H9 (cell line): ENCODE data around the gene LIN9. TPM values are rescaled to one million over a fixed set of nuclear protein-coding genes. Genes with fewer than 3 reads are reported as not detected.
A peak's percentile ranks its signal among the peaks of the same experiment; 100 is the strongest.

Experiments used
- DNase-seq: peaks from one replicate; pipeline ENCODE4 v3.0.0-alpha.2; 2017
- H2AFZ ChIP-seq: one replicate; pipeline ENCODE4 v1.6.1; 2013; ENCODE audit warnings: mild to moderate bottlenecking, low read length, control low read depth, moderate library complexity
- H2AK5ac ChIP-seq: 2 replicates; pipeline ENCODE4 v1.6.1; 2013; ENCODE audit warnings: low read length, control low read depth, mixed read lengths; ENCODE audit not compliant: insufficient read length
- H2BK120ac ChIP-seq: one replicate; pipeline ENCODE4 v1.6.1; 2013; ENCODE audit warnings: low read depth, mild to moderate bottlenecking, low read length, control low read depth, inconsistent platforms; ENCODE audit not compliant: poor library complexity, severe bottlenecking
- H2BK12ac ChIP-seq: 2 replicates; pipeline ENCODE4 v1.6.1; 2013; ENCODE audit warnings: low read length, control low read depth, mixed read lengths, low read depth; ENCODE audit not compliant: insufficient read length
- H2BK15ac ChIP-seq: 2 replicates; pipeline ENCODE4 v1.6.1; 2013; ENCODE audit warnings: low read depth, low read length, control low read depth
- H2BK20ac ChIP-seq: one replicate; pipeline ENCODE4 v1.6.1; 2013; ENCODE audit warnings: low read depth, mild to moderate bottlenecking, low read length, control low read depth, inconsistent platforms; ENCODE audit not compliant: poor library complexity, severe bottlenecking
- H2BK5ac ChIP-seq: 2 replicates; pipeline ENCODE4 v1.6.1; 2013; ENCODE audit warnings: low read length, control low read depth, mixed read lengths; ENCODE audit not compliant: insufficient read length
- H3K14ac ChIP-seq: 2 replicates; pipeline ENCODE4 v1.6.1; 2013; ENCODE audit warnings: low read length, control low read depth; ENCODE audit not compliant: insufficient read depth
- H3K18ac ChIP-seq: 2 replicates; pipeline ENCODE4 v1.6.1; 2013; ENCODE audit warnings: low read depth, mild to moderate bottlenecking, mixed read lengths, low read length, control low read depth; ENCODE audit not compliant: insufficient read length
- H3K23ac ChIP-seq: 2 replicates; pipeline ENCODE4 v1.6.1; 2013; ENCODE audit warnings: low read length, control low read depth, mixed read lengths, low read depth; ENCODE audit not compliant: insufficient read length
- H3K23me2 ChIP-seq: 2 replicates; pipeline ENCODE4 v1.6.1; 2013; ENCODE audit warnings: low read depth, mild to moderate bottlenecking, mixed read lengths, low read length, control low read depth; ENCODE audit not compliant: insufficient read length, poor library complexity, severe bottlenecking
- H3K27ac ChIP-seq: 2 replicates; pipeline ENCODE4 v1.5.1; 2013; ENCODE audit warnings: low read length, control low read depth, mixed read lengths, low read depth; ENCODE audit not compliant: insufficient read length
- H3K27me3 ChIP-seq: 2 replicates; pipeline ENCODE4 v1.6.1; 2013; ENCODE audit warnings: low read length, control low read depth, inconsistent platforms; ENCODE audit not compliant: insufficient read depth
- H3K4ac ChIP-seq: 2 replicates; pipeline ENCODE4 v1.6.1; 2013; ENCODE audit warnings: low read depth, mild to moderate bottlenecking, control low read depth, inconsistent platforms, low read length, moderate library complexity
- H3K4me1 ChIP-seq: 2 replicates; pipeline ENCODE4 v1.6.1; 2013; ENCODE audit warnings: low read length, control low read depth, inconsistent platforms; ENCODE audit not compliant: insufficient read depth
- H3K4me2 ChIP-seq: 2 replicates; pipeline ENCODE4 v1.6.1; 2013; ENCODE audit warnings: low read length, control low read depth, mixed read lengths; ENCODE audit not compliant: insufficient read length, insufficient read depth
- H3K56ac ChIP-seq: 2 replicates; pipeline ENCODE4 v1.6.1; 2013; ENCODE audit warnings: low read depth, mild to moderate bottlenecking, mixed read lengths, low read length, control low read depth; ENCODE audit not compliant: insufficient read length
- H3K79me1 ChIP-seq: 2 replicates; pipeline ENCODE4 v1.6.1; 2013; ENCODE audit warnings: low read depth, mild to moderate bottlenecking, moderate library complexity, low read length, control low read depth, inconsistent platforms; ENCODE audit not compliant: insufficient read depth, poor library complexity, severe bottlenecking
- H3K79me2 ChIP-seq: 2 replicates; pipeline ENCODE4 v1.6.1; 2013; ENCODE audit warnings: low read length, control low read depth, inconsistent platforms; ENCODE audit not compliant: insufficient read depth
- H3K9ac ChIP-seq: 2 replicates; pipeline ENCODE4 v1.6.1; 2013; ENCODE audit warnings: low read length, control low read depth, mixed read lengths; ENCODE audit not compliant: insufficient read length; ENCODE audit errors: extremely low read depth
- H3K9me3 ChIP-seq: one replicate; pipeline ENCODE4 v1.6.1; 2013; ENCODE audit warnings: low read depth, low read length, inconsistent platforms; ENCODE audit not compliant: control insufficient read depth
- H3T11ph ChIP-seq: one replicate; pipeline ENCODE4 v1.6.1; 2013; ENCODE audit warnings: mild to moderate bottlenecking, low read length, control low read depth, inconsistent platforms
- H4K20me1 ChIP-seq: one replicate; pipeline ENCODE4 v1.6.1; 2013; ENCODE audit not compliant: control insufficient read depth, insufficient read length, insufficient read depth
- H4K5ac ChIP-seq: 2 replicates; pipeline ENCODE4 v1.6.1; 2013; ENCODE audit warnings: low read depth, mild to moderate bottlenecking, mixed read lengths, low read length, control low read depth; ENCODE audit not compliant: insufficient read length
- H4K8ac ChIP-seq: replicated peaks from 2 replicates; pipeline ENCODE4 v1.6.1; 2013; ENCODE audit warnings: low read length, control low read depth, mixed read lengths, low read depth; ENCODE audit not compliant: insufficient read length
- H4K91ac ChIP-seq: 2 replicates; pipeline ENCODE4 v1.6.1; 2013; ENCODE audit warnings: low read depth, mild to moderate bottlenecking, moderate library complexity, mixed read lengths, low read length, control low read depth; ENCODE audit not compliant: insufficient read length
- H3K27ac Mint-ChIP-seq, 3 experiments: 2 replicates in 2 of 3; 3 replicates in 1 of 3; pipeline ENCODE4 v1.8.0; 2020 to 2021; ENCODE audit warnings: mixed read lengths in 3 of 3, mild to moderate bottlenecking in 1 of 3, moderate library complexity in 1 of 3
- H3K27me3 Mint-ChIP-seq: 2 replicates; pipeline ENCODE4 v1.8.0; 2021; ENCODE audit warnings: low read depth, mild to moderate bottlenecking, moderate library complexity, mixed read lengths
- H3K36me3 Mint-ChIP-seq, 3 experiments: 2 replicates in 2 of 3; 3 replicates in 1 of 3; pipeline ENCODE4 v1.8.0; 2020 to 2021; ENCODE audit warnings: low read depth in 3 of 3, mixed read lengths in 3 of 3; ENCODE audit not compliant: insufficient read depth in 1 of 3
- H3K4me1 Mint-ChIP-seq, 2 experiments: 2 replicates each; pipeline ENCODE4 v1.8.0; 2020; ENCODE audit warnings: mixed read lengths in 2 of 2
- H3K4me3 Mint-ChIP-seq, 2 experiments: 2 replicates in 1 of 2; 3 replicates in 1 of 2; pipeline ENCODE4 v1.8.0; 2020 to 2021; ENCODE audit warnings: mild to moderate bottlenecking in 2 of 2, mixed read lengths in 2 of 2, moderate library complexity in 1 of 2
- H3K9me3 Mint-ChIP-seq, 2 experiments: 2 replicates in 1 of 2; 3 replicates in 1 of 2; pipeline ENCODE4 v1.8.0; 2020; ENCODE audit warnings: mild to moderate bottlenecking in 2 of 2, mixed read lengths in 2 of 2, moderate library complexity in 1 of 2
- CTCF ChIP-seq: fragments of 200-600 bp; sonication (generic); conservative IDR thresholded peaks from 3 replicates; pipeline ENCODE4 v1.8.0; 2021; ENCODE audit warnings: antibody characterized with exemption, mild to moderate bottlenecking
- WGBS: extraction: QIAGEN DNeasy Blood & Tissue Kit; methylation state at CpG from one replicate; pipeline ENCODE4 v1.1.7; 2013; ENCODE audit warnings: missing lambda C conversion rate, low lambda C conversion rate, mixed read lengths; ENCODE audit not compliant: insufficient read length; ENCODE audit errors: extremely low coverage; 5-methylcytosine and 5-hydroxymethylcytosine counted together
- total RNA-seq: library from RNA; stranded (reverse); gene quantifications from 2 replicates; pipeline ENCODE4 v1.2.1, GENCODE V29; 2021

LIN9 gene
- total RNA-seq, 1 experiment from 2014 or later: 9.5 TPM

- Histone ChIP-seq H3K18ac (no peak overlapping the region), H3K4me2 (peak overlapping the region; percentile 99), H4K20me1 (no peaks in the 10 kb centered on the region), H2AFZ (no peak overlapping the region), H3K79me1 (peaks cover 4% of the 10 kb centered on the region), H2AK5ac (no peak overlapping the region), H2BK15ac (no peak overlapping the region), H3K56ac (no peak overlapping the region), H2BK12ac (no peak overlapping the region), H3T11ph (no peak overlapping the region), H3K4me1 (peaks cover 5% of the 10 kb centered on the region; the same call in 1 of the 2 replicates), H3K23ac (no peak overlapping the region), H3K27ac (no peak overlapping the region), H3K9me3 (no peaks in the 10 kb centered on the region), H2BK5ac (no peak overlapping the region), H4K5ac (no peak overlapping the region), H3K4ac (no peak overlapping the region), H3K9ac (no peak overlapping the region), H2BK120ac (no peak overlapping the region), H4K91ac (no peak overlapping the region), H3K79me2 (peaks cover 5% of the 10 kb centered on the region; the same call in 1 of the 2 replicates), H3K14ac (no peak overlapping the region), H2BK20ac (no peak overlapping the region), H4K8ac (no peak overlapping the region), H3K23me2 (peaks cover 11% of the 10 kb centered on the region), H3K27me3 (no peaks in the 10 kb centered on the region; the same call in 1 of the 2 replicates)
- no CpG with 5 or more reads among the region's 5 CpGs for WGBS
- no peaks in the 10 kb centered on the region for H3K9me3 Mint-ChIP-seq
- peak overlapping the region; percentile 71 to 77 for H3K4me3 Mint-ChIP-seq
- H3K27ac Mint-ChIP-seq: no peak overlapping the region
- peaks cover 0 to 2% (median 0%) of the 10 kb centered on the region in 3 experiments; a peak in 2 of 7 replicates for H3K36me3 Mint-ChIP-seq
- H3K4me1 Mint-ChIP-seq: peaks cover 25 to 27% of the 10 kb centered on the region in 2 experiments
- H3K27me3 Mint-ChIP-seq: peaks cover 21% of the 10 kb centered on the region
- no peak for TF ChIP-seq CTCF
- no peak for DNase-seq
These were observed 1.2 kb upstream of the LIN9 start for GRCh38 chr1:226310245-226310540.
